CD4-positive, alpha-beta T cell (primary cell): ENCODE measurements around the gene PIP4K2A. TPM values are rescaled to one million over a fixed set of nuclear protein-coding genes. Genes with fewer than 3 reads are reported as not detected.

Experiments
- ATAC-seq: fragments of 200-7000 bp; cut with Tn5 transposase; one replicate; pipeline ENCODE4 v1.10.0; 2022; ENCODE audit warnings: mild to moderate bottlenecking; ENCODE audit not compliant: poor library complexity
- CTCF ChIA-PET: fragments of 350-600 bp; sonication (Branson Sonifier 250); formaldehyde crosslinking; loops from one replicate; lab custom pipeline; 2021; ENCODE audit warnings: antibody characterized with exemption, inconsistent platforms; lab: Charles Lee
- POLR2A ChIA-PET: fragments of 350-600 bp; sonication (Branson Sonifier 250); formaldehyde crosslinking; loops from one replicate; lab custom pipeline; 2021; ENCODE audit warnings: antibody characterized with exemption, inconsistent platforms; lab: Charles Lee
- DNase-seq, 14 experiments: peaks; one replicate each; pipeline ENCODE4 v3.0.0-alpha.2; 2013 to 2020; ENCODE audit warnings: mixed read lengths in 2 of 14
- H3K27ac ChIP-seq, 2 donors: one replicate each; pipeline versions ENCODE4 v1.5.1 to v1.7.0; 2013; ENCODE audit warnings: low read length in 2 of 2, low read depth in 1 of 2, mild to moderate bottlenecking in 1 of 2
- H3K27me3 ChIP-seq, 2 experiments: 1 replicate in 1 of 2; 2 replicates in 1 of 2; pipeline versions ENCODE4 v1.6.1 to v1.7.0; 2013; ENCODE audit warnings: low read length in 2 of 2, control low read depth in 1 of 2, mild to moderate bottlenecking in 1 of 2, moderate library complexity in 1 of 2; ENCODE audit not compliant: insufficient read depth in 2 of 2, control insufficient read depth in 1 of 2
- H3K36me3 ChIP-seq: one replicate; pipeline ENCODE4 v1.6.1; 2013; ENCODE audit warnings: low read length, control low read depth; ENCODE audit not compliant: insufficient read depth
- H3K4me1 ChIP-seq: one replicate; pipeline ENCODE4 v1.6.1; 2013; ENCODE audit warnings: low read length, control low read depth; ENCODE audit not compliant: insufficient read depth
- H3K4me3 ChIP-seq: one replicate; pipeline ENCODE4 v1.5.1; 2013; ENCODE audit warnings: mild to moderate bottlenecking, low read length, moderate library complexity
- H3K9me3 ChIP-seq, 2 experiments: 1 replicate in 1 of 2; 2 replicates in 1 of 2; pipeline versions ENCODE4 v1.6.1 to v1.7.0; 2013; ENCODE audit warnings: low read length in 2 of 2, mild to moderate bottlenecking in 2 of 2, control low read depth in 1 of 2, moderate library complexity in 1 of 2; ENCODE audit not compliant: control insufficient read depth in 1 of 2, insufficient read depth in 1 of 2
- H3K27ac Mint-ChIP-seq: one replicate; pipeline ENCODE4 v1.8.0; 2020; ENCODE audit warnings: mixed read lengths
- H3K27me3 Mint-ChIP-seq: one replicate; pipeline ENCODE4 v1.8.0; 2021; ENCODE audit warnings: mixed read lengths
- H3K36me3 Mint-ChIP-seq: one replicate; pipeline ENCODE4 v1.8.0; 2021; ENCODE audit warnings: low read depth, mixed read lengths
- H3K4me1 Mint-ChIP-seq: one replicate; pipeline ENCODE4 v1.8.0; 2021; ENCODE audit warnings: low read depth, mixed read lengths
- H3K4me3 Mint-ChIP-seq: one replicate; pipeline ENCODE4 v1.8.0; 2020; ENCODE audit warnings: mild to moderate bottlenecking, mixed read lengths
- H3K9me3 Mint-ChIP-seq: one replicate; pipeline ENCODE4 v1.8.0; 2020; ENCODE audit warnings: mixed read lengths
- intact Hi-C, 2 experiments: fragments of 100-400 bp; cut with DNase I in 1 of 2; cut with micrococcal nuclease in 1 of 2; formaldehyde crosslinking; loops; one replicate each; pipeline versions ENCODE4 v1.15.1 to v1.9.0; 2023 to 2025; cut with DNase I, micrococcal nuclease
- total RNA-seq, 174 experiments: library from RNA in 2 of 174; stranded (reverse) in 2 of 174; gene quantifications; one replicate each; pipeline ENCODE4 v1.2.3 and lab custom pipeline; 2021 to 2026
- TF ChIP-seq, protein P1 (sequence below): fragments of 200-600 bp; IDR thresholded peaks from one replicate; pipeline ENCODE4 v1.8.0; 2022; ENCODE audit warnings: antibody characterized with exemption, mild to moderate bottlenecking

The PIP4K2A gene
- total RNA-seq, 2 experiments from 2014 or later: 75.4 to 87.2 TPM

DNA sequence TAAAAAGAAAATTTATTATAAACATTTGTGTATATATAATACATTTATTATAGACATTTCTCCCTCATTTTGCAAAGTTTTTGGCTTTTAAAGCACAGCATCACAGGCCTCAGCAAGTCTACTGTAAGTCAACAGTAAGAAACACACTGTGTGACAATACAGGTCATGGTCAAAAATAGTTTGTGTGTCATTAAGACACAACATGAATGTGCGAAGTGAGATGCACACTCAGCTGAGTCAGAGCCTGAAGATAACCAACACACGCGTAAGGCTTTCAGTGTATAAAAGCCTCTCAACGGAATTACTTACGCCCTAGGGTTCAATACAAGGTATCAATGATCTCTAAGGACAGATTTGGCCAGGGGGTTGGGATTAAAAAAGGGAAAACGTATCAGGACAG, 157.6 kb downstream of the PIP4K2A start:
- POLR2A ChIA-PET: no interaction called here
- H3K27me3 ChIP-seq: no peaks in the 10 kb centered on the region
- H3K9me3 ChIP-seq: no peaks in the 10 kb centered on the region
- intact Hi-C loops: no loop called here
- H3K27ac ChIP-seq: no peak overlapping the region
- H3K4me1 Mint-ChIP-seq: peaks cover 10% of the 10 kb centered on the region
- no peaks in the 10 kb centered on the region for H3K27me3 Mint-ChIP-seq
- DNase-seq: no peak
- H3K9me3 Mint-ChIP-seq: no peaks in the 10 kb centered on the region
- H3K4me1 ChIP-seq: no peaks in the 10 kb centered on the region
- peaks cover 73% of the 10 kb centered on the region for H3K36me3 Mint-ChIP-seq
- H3K36me3 ChIP-seq: peaks cover 75% of the 10 kb centered on the region
- no peak overlapping the region for H3K4me3 Mint-ChIP-seq
- CTCF ChIA-PET: interaction anchor here (1.9 kb wide), 1 partner anchor 16 kb away, joined by 5 read pairs; no protein-coding TSS in a partner anchor
- no peak overlapping the region for H3K4me3 ChIP-seq
- ATAC-seq: no peak
- H3K27ac Mint-ChIP-seq: no peak overlapping the region
- TF ChIP-seq, protein P1, sequence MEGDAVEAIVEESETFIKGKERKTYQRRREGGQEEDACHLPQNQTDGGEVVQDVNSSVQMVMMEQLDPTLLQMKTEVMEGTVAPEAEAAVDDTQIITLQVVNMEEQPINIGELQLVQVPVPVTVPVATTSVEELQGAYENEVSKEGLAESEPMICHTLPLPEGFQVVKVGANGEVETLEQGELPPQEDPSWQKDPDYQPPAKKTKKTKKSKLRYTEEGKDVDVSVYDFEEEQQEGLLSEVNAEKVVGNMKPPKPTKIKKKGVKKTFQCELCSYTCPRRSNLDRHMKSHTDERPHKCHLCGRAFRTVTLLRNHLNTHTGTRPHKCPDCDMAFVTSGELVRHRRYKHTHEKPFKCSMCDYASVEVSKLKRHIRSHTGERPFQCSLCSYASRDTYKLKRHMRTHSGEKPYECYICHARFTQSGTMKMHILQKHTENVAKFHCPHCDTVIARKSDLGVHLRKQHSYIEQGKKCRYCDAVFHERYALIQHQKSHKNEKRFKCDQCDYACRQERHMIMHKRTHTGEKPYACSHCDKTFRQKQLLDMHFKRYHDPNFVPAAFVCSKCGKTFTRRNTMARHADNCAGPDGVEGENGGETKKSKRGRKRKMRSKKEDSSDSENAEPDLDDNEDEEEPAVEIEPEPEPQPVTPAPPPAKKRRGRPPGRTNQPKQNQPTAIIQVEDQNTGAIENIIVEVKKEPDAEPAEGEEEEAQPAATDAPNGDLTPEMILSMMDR: no peak

DNA sequence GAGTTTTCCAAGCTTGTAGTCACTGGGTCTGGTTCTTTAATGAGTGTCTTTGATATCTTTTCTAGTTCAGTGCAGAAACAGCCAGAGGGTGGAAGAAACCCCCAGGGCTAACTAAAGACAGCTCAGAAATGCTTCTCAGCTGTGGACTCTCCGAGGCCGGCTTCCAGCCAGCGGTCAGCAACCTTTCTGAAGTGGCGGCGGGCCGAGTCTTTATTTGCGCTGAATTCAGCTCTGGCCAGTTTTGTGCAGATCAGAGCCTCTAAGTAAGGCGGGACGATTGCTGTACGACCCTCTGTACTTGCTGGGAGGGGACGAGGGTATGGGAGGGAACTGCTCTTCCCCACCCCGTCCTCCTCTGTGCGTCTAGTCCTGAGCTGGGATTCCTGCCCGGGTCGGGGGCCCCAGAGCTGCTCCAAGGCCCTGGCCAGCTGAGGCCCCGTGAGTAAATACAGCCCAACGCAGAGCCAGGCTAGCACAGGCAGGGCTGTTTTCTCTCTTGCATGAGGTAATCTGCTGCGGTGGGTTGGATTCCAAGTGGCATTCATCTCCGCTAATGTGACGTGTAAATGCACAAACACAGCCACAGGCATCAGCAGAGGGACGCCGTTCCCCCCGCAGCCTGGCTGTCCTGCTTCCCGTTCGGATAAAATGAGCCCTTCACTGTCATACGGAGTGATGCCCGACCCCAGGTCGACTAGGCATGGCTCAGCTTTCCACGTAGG, 159.8 kb downstream of the PIP4K2A start:
- Histone ChIP-seq H3K4me1 (no peaks in the 10 kb centered on the region), H3K9me3 (no peaks in the 10 kb centered on the region), H3K4me3 (no peak overlapping the region), H3K27ac (no peak overlapping the region), H3K36me3 (peaks cover 74% of the 10 kb centered on the region), H3K27me3 (no peaks in the 10 kb centered on the region)
- DNase-seq (no peak), ATAC-seq (no peak)
- no peaks in the 10 kb centered on the region for H3K27me3 Mint-ChIP-seq
- CTCF ChIA-PET: interaction anchor here (0.8 kb wide), 1 partner anchor 33 kb away, joined by 3 read pairs; no protein-coding TSS in a partner anchor
- intact Hi-C loops: loop anchor here in 1 of 2 experiments (5.0 kb wide), 1 partner anchor 557 kb away; no protein-coding TSS in a partner anchor
- TF ChIP-seq, protein P1: no peak
- no peak overlapping the region for H3K4me3 Mint-ChIP-seq
- no peaks in the 10 kb centered on the region for H3K9me3 Mint-ChIP-seq
- H3K27ac Mint-ChIP-seq: peak overlapping the region; percentile 14
- H3K4me1 Mint-ChIP-seq: peaks cover 10% of the 10 kb centered on the region
- H3K36me3 Mint-ChIP-seq: peaks cover 74% of the 10 kb centered on the region
- POLR2A ChIA-PET: no interaction called here

DNA sequence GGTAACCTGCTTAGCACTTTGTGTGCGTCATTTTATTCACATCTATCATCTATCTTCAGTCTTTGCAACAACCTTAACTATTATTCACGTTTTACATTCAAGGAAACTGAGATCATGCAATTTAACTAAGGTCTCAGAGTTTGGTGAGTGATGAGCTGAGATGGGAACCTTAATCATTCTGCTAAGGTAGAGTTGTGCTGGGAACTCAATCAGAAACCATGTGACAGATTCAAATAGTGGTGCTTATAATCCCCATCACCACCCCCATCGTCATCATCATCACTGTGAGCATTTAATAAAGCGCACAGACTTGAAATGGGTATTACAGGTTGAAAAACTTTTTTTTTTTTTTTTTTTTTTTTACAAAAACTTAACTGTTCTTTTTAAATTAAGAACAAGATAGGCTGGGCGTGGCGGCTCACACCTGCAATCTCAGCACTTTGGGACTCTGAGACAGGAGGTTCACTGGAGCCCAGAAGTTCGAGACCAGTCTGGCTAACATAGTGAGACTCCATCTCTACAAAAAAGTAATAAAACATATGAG, 160.9 kb downstream of the PIP4K2A start:
- Histone ChIP-seq H3K36me3 (peaks cover 73% of the 10 kb centered on the region), H3K4me1 (no peaks in the 10 kb centered on the region), H3K4me3 (no peak overlapping the region), H3K27ac (no peak overlapping the region), H3K27me3 (no peaks in the 10 kb centered on the region), H3K9me3 (no peaks in the 10 kb centered on the region)
- ChIA-PET POLR2A (no interaction called here), CTCF (interaction anchor here (0.5 kb wide), 1 partner anchor 696 kb away, joined by 3 read pairs; no protein-coding TSS in a partner anchor)
- peak overlapping the region; percentile 13 for H3K27ac Mint-ChIP-seq
- H3K27me3 Mint-ChIP-seq: no peaks in the 10 kb centered on the region
- intact Hi-C loops: loop anchor here in 1 of 2 experiments (5.0 kb wide), 1 partner anchor 556 kb away; no protein-coding TSS in a partner anchor
- no peaks in the 10 kb centered on the region for H3K9me3 Mint-ChIP-seq
- H3K4me3 Mint-ChIP-seq: no peak overlapping the region
- DNase-seq: no peak
- H3K36me3 Mint-ChIP-seq: peaks cover 72% of the 10 kb centered on the region
- ATAC-seq: no peak
- TF ChIP-seq, protein P1: no peak
- H3K4me1 Mint-ChIP-seq: peaks cover 5% of the 10 kb centered on the region
